Brain microvascular endothelial cell (primary cell): Measurements from ENCODE around the gene THRB.
A peak's percentile ranks its signal among the peaks of the same experiment; 100 is the strongest.

Experiments
- DNase-seq: peaks from one replicate; pipeline ENCODE4 v3.0.0-alpha.2; 2020
- H3K27ac ChIP-seq: fragments of 250-450 bp; sonication (Bioruptor Pico); 2 replicates; pipeline ENCODE4 v1.5.1; 2020; ENCODE audit warnings: mild to moderate bottlenecking, moderate library complexity
- H3K27me3 ChIP-seq: fragments of 250-450 bp; sonication (Bioruptor Pico); replicated peaks from 2 replicates; pipeline ENCODE4 v1.5.1; 2020; ENCODE audit warnings: mild to moderate bottlenecking
- H3K36me3 ChIP-seq: fragments of 250-450 bp; sonication (Bioruptor Pico); replicated peaks from 2 replicates; pipeline ENCODE4 v1.5.1; 2020; ENCODE audit warnings: mild to moderate bottlenecking
- H3K4me3 ChIP-seq: 2 replicates; pipeline ENCODE4 v1.5.1; 2011; ENCODE audit warnings: low read depth, mild to moderate bottlenecking, control low read depth, low read length, moderate library complexity
- CTCF ChIP-seq: IDR thresholded peaks from 2 replicates; pipeline ENCODE4 v1.5.1; 2011; ENCODE audit warnings: low read depth, mild to moderate bottlenecking, moderate library complexity, low read length, control low read depth, inconsistent platforms; ENCODE audit errors: missing control alignments
- in situ Hi-C: cut with HindIII; loops from 2 replicates; pipeline ENCODE4 v1.10.0; 2017; ENCODE audit warnings: low sequenced_read_pairs, low pct_ligation_motif_present

Gene THRB

DNA sequence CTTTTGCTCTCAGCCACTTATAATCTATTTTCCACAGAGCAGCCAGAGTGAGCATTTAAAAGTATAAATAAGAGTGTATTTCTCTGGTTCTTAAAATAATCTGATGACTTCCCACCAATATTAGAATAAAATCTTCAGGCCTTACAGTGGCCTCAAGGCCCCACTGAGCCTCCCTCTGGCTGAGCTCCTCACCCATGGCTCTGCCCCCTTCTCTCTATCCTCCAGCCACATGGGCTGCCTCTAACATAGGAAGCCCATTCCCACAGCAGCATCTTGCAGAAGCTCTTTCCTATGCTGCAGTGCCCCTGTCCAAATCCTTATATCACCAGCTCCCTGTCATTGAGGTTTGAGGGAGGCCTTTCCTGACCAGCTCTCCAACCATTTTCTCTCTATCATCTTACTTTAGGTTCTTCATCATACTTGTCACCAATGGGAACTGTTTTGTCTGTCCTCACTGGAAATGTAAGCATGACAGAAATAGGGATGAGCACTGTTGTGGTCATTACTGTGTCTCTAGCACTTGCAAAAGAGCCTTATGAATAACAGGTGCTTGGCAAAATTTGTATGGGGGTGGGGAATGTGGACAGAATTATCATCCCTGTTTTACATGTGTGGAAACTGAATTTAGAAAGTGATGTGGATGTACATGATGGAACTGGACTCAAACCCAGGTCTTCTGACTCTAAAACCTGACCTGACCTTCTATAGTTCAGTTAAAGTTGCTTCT lies 299.0 kb downstream of the THRB start:
- Histone ChIP-seq H3K36me3 (no peaks in the 10 kb centered on the region), H3K4me3 (no peak overlapping the region), H3K27me3 (no peaks in the 10 kb centered on the region), H3K27ac (no peak overlapping the region)
- in situ Hi-C loops: no loop called here
- no peak for DNase-seq
- no peak for TF ChIP-seq CTCF

DNA sequence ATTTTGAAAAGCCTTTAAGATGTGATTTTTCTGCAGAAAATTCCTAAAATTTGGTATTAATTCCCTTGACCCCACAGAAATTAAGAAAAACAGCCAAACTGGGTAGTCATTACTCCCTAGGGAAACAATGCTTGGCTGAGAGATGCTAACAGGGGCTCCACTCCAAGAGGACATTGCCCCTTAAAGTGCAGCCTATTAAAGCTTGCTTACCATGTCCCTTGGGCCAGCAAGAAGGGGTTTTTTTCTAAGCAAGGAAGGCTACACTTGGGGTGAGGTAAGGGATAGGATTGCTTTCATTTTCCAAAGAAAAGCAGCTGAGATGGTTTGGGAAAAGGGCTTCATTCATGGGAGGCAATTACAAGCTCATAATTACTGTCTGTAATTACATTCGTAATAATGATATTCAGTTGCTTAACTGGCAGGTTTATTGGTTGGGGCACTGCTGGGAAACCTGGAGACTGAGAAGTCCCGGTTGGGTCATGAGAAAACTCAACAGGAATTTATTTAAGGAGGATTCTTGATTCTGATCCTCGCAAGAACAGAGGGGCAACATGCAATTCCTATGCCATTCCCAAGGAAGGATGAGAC lies 302.1 kb downstream of the THRB start:
- no peak for TF ChIP-seq CTCF
- Histone ChIP-seq H3K4me3 (no peak overlapping the region), H3K27ac (no peak overlapping the region), H3K36me3 (no peaks in the 10 kb centered on the region), H3K27me3 (no peaks in the 10 kb centered on the region)
- DNase-seq: no peak
- in situ Hi-C loops: no loop called here

- no peak for DNase-seq
- Histone ChIP-seq H3K36me3 (no peaks in the 10 kb centered on the region), H3K27ac (no peak overlapping the region), H3K27me3 (no peaks in the 10 kb centered on the region), H3K4me3 (no peak overlapping the region)
- no peak for TF ChIP-seq CTCF
- in situ Hi-C loops: no loop called here
Measured at GRCh38 chr3:24191801-24192403, 302.7 kb downstream of the THRB start.

GRCh38 chr3:24190256-24190655 lies 304.4 kb downstream of the THRB start:
- no peak for TF ChIP-seq CTCF
- in situ Hi-C loops: no loop called here
- no peak overlapping the region for H3K4me3 ChIP-seq
- no peaks in the 10 kb centered on the region for H3K27me3 ChIP-seq
- H3K27ac ChIP-seq: no peak overlapping the region
- no peaks in the 10 kb centered on the region for H3K36me3 ChIP-seq
- no peak for DNase-seq

- H3K27ac ChIP-seq: no peak overlapping the region
- in situ Hi-C loops: no loop called here
- no peaks in the 10 kb centered on the region for H3K36me3 ChIP-seq
- H3K4me3 ChIP-seq: no peak overlapping the region
- H3K27me3 ChIP-seq: no peaks in the 10 kb centered on the region
- DNase-seq: peak; percentile 43
- TF ChIP-seq CTCF: peak; percentile 81
Measured at GRCh38 chr3:24185738-24186384, 308.8 kb downstream of the THRB start.
